GOT3 (cell line): ENCODE results near the gene ZEB2.

Experiments used
- DNase-seq: peaks from one replicate; lab custom pipeline; 2025; ENCODE audit warnings: mixed read lengths; lab: John Stamatoyannopoulos, UW

ZEB2 gene

GRCh38 chr2:144451443-144451842 lies 68.5 kb downstream of the ZEB2 start:
- no peak for DNase-seq

DNA sequence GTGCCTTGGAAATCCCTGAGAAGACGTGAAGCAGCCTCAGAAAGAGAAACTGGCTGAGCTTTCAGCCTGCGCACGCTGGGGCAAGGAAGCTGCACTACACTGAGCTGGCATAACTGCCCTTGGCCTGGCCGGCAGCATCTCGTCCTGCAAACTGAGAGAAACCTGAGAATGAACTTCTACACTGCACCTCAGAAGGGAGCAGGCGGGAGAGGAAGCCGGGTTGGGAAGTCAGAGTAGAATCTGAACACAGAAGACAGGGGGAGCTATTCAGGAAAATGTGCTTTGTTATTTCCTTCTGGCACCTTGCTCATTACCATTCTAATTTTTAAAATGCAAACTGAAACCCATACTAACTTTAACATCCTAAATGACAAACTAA lies 70.9 kb downstream of the ZEB2 start:
- no peak for DNase-seq

- no peak for DNase-seq
Measured at GRCh38 chr2:144448389-144449027, 71.4 kb downstream of the ZEB2 start.

- no peak for DNase-seq
Measured at GRCh38 chr2:144447535-144447934, 72.4 kb downstream of the ZEB2 start.

DNA sequence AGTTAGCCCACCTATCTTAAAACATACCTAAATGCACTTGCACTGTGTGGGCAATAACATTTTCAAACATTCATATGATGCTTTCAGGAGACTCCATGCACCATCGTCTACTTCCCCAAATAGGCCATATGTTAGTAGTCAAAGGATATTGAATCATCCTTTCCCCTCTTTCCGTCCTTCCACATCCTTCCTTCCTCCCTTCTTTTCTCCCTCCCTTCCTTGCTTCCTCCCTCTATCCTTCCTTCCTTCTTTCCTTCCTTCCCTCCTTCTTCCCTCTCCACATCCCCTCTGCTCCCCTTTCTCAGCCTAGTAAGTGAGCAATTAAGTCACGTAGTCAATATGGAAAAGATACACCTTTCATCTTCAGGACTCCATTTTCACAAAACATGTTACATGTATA lies 73.8 kb downstream of the ZEB2 start:
- no peak for DNase-seq

- DNase-seq: no peak
Measured at GRCh38 chr2:144445196-144445595, 74.7 kb downstream of the ZEB2 start.

DNA sequence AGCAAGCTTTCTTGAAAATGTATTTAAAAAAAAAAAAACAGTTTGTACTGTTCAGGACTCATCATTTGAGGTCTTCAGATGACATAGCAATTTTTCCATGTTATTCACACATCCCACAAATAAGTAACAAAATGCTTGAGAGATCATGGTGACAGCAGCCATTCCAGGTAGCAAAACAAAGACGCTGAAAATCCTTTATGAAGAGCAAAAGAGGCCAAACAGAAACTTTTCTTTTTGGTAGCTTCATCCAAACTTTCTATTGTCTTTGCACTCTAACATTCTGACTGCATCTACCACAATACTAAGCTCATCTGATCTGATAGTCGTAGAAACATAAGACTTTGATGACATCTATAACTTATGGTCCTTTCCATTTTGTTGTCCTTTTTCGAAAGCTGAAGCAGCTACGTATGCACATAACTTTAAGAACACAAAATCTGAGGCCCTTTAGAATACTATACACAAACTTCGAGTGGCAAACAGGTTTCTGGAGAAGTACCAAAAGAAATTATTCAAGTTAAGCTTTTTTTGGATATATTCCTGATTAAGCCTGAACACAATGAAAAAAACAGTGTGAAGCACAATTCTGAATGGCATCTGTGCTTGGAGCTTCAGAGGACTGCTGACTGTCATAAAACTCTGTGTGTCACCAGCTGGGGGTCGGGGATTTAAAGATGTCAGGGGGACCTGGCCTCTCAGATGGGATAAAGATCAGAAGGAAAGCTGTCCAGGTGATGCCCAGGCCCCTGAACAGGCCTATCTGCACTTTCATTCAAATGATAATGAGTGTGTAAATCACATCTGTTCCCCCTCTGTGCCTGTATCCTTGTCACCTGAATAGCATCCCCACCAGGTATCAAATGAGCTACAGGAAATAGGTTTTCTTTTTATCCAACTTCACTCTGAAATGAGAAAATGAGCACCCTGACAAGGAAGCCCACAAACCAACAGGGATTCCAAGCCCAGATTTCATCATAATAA lies 75.8 kb downstream of the ZEB2 start:
- DNase-seq: no peak

GRCh38 chr2:144441711-144442141 lies 78.2 kb downstream of the ZEB2 start:
- no peak for DNase-seq

GRCh38 chr2:144439993-144440392 lies 79.9 kb downstream of the ZEB2 start:
- DNase-seq: no peak

DNA sequence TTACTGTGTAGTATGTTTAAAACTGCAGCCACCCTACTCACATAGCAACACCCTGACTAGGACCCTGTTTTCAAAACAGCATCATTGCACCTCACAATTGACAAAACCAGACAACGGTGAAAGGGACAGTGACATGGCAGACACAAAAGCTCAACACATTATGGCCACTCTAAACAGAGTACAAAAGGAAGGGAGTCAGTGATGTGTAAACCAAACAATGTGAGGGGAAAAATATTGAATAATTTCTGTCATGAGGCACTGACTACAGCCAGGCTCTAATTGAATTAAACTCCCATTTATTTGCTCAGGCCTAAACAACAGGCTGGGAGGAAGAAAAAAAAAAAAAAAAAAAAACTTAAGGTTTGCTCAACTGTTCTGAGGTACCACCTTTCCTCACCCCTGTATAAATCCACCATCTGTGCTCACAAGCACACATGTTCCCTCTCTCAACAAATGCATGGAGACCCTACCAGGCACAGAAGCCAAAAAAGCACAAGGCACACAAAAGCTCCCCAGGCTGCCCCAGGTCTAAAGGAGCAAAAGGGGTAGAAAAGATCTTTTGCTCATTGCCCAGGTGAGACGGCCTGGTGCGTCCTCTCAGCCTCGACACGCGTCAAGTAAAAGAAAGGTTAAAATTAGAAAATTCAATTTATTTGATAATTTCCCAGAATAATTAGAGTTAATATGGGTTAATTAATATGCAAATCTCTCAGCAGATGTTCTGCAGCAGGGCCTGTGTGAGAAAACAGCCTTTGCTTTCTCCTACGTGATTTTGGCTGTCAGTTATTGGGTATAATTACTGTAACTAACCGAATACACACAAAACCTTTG lies 80.9 kb downstream of the ZEB2 start:
- DNase-seq: no peak

GRCh38 chr2:144437636-144438035 lies 82.3 kb downstream of the ZEB2 start:
- no peak for DNase-seq

- no peak for DNase-seq
Measured at GRCh38 chr2:144434425-144435222, 85.3 kb downstream of the ZEB2 start.

DNA sequence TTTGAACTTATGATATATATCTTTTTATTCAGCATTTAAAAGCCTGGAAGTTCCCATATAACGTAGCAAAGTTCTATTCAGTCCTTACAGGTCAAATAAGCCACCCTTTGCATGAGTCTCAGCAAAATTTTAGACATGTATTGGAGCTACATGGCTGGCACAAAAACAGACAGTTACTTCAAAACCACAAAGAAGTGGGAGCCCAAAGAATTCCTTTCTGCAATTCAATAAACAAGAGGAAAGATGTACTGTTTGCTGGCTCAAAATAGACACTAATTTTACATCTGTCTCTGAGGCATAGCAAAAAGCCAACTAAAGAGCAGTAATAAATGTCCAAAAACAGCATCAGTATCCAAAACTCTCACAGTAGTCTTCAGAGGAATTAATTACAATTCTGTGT lies 87.0 kb downstream of the ZEB2 start:
- no peak for DNase-seq

- DNase-seq: no peak
Measured at GRCh38 chr2:144431998-144432397, 87.9 kb downstream of the ZEB2 start.

DNA sequence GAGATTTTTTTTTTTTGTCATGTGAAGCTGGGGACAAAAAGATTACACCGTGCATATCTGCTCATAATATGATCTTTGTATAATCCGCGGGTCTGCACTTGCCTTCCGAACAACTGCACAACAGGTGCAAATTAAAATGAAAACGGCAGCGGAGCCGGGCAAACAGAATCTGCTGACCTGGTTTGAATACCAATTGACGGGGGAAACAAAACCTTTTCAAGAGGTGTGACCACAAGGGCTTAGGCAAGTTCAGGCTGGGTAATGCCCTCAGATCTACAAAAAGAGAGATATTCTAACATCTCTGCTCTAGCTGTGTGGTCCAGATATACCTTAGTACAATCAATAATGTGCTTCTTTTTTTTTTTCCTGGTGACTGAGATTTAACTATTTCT lies 88.5 kb downstream of the ZEB2 start:
- no peak for DNase-seq

DNA sequence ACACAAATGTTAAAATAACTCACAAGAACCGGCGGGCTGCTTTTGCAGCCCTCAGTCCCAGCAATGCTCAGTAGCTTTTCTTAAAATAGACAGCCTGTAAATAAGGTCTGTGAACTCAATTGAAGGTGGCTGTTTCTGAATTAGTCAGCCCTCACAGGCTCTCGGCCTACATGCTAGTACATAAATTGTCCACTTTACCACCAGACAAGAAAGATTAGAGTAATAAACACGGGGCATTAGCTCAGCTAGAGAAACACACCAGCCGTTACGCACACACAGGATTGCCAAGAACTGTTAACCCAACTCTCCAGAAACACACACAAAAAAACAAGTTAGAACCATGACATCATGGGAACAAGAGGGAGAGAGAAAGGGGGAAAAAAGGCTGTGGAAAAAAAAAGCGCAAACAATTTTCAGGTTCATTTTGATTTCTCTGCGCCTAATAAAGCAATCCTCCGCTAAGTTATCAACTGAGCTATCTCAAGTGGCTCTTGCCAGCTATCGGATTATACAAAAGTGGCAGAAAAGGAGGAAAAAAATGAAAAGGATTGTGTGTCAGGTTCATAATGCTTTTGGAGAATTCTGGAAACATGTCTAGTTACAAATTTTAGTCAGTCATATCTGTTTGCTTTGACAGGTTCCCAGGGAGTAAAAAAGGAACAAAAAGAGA lies 89.1 kb downstream of the ZEB2 start:
- no peak for DNase-seq

DNA sequence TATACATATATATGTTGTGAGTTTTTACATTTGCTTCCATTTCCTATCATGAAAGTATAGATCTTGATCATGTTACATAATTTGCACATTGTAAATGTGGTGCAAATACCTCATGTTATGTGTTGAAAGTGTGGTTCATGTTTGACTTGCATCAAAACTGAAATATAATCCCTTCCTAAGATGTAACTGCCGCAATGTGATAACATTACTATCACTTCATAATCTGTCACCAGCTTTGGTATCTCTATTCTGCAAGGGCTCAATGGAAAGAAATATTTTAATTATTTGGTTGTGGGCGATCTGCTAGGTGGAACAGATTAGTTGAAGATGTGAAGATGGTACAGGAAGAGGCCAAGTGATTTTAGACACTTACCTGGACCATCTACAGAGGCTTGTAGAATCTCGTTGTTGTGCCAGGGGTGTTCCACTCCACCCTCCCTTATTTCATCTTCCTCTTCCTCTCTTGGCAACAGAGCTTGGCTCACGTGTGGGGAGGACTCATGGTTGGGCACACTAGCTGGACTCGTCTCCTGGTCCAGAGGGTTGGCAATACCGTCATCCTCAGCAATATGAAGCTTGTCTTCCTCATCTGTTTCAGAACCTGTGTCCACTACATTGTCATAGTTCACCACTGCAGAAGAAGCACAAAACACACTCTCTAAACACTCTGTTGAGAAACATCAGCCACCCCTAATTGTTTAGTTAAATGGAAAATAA lies 90.4 kb downstream of the ZEB2 start:
- no peak for DNase-seq

DNA sequence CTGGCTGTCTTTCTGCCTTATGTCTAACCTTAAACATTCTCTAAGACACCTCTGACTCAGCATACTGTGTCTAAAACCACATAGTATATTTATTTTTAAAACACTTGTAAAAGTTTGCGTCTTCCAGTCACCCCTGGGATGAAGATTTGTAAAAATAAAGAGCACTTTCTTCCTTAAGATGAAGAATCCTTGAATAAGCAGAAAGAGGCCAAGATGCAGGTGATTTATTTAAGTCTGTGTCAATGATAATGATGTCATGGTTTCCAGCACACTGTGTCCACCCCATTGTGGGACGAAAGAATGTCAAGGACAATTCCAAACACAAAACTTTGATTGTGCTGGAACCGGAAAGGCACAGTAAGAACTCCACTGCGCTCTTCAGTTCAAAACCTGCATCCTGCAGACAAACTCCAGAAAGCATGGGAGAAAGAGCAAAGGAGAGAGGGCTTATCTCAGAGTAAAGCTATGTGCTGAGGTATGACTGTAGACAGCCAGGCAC lies 92.9 kb downstream of the ZEB2 start:
- no peak for DNase-seq

DNA sequence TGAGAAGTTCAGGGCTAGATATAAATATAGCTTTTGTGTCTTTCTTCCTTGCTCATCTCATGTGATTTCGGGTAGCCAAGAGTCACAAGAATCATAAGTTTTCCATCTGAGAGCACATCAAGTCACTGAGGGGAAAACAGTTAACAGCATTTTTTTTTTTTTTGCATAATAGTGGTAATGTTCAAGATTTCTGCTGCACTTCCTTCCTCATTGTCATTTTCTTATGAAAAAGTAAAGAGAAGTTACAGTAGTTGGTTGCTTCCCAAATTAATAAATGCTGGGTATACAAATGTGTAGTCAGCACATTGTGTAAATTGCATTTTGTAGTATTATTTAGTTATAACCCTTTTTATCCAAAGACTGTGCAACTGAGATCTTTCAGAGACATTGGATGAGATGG lies 93.6 kb downstream of the ZEB2 start:
- DNase-seq: no peak

DNA sequence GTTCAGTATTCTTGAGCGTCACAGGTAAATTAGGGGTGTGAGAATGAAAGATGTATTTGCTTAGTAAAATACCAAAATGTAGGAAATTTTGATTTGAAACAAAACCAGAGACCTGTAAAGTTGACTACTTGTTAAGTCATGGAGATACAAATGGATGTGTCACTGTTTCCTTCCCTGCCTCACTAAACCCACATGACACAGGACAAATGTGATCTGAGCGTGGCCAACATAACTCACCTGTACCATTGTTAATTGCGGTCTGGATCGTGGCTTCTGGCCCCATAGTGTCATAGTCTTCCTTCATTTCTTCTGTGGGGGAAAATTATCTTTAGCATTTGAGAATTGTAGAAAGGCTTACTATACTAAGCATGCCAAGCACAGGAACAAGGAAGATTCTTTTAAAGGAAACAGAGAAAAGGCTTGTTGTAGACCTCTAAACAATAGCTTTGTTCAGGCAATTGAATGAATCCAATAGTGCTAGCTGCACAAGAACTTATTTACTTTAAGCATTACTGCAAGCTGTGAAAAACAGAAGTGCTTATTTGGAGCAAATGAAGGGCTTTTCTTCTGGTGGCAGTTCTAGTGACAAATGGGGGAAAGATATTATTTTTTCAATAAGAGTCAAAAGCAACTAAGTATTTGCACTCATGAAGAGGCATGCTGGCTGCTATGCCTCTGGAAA lies 95.2 kb downstream of the ZEB2 start:
- no peak for DNase-seq
